ENCODE results near the gene FCRL6. TPM values are rescaled to one million over a fixed set of nuclear protein-coding genes. Genes with fewer than 3 reads are reported as not detected.

FCRL6 gene
- total and polyA plus RNA-seq, 2 donors (not counting 3 experiments of a cell fraction or from before 2014, with no cell fraction given): 0.06 TPM; not detected in 1

DNA sequence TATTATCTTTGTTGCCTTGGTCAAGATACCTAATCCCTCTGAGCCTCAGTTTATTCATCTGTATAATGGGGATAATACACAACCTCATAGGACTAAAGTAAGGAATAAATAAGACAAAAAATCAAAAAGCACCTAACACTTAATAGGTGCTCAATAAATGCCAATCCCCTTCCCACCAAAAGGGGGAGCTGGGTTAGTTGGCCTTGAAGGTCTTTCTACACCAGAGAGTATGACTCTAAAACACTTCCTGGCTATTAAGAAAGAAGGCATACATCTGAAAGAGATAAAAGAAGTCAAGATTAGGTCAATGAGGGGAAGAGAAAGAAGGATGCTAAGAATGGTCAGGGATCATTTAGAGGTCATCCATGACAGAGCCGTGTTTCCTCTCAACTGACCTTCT, 49.2 kb downstream of the FCRL6 start:
- no peak overlapping the region for H3K4me2 ChIP-seq (ENCODE audit: insufficient read depth, low read length)
- dilution Hi-C loops (cut with MboI; ENCODE audit: extremely low pct_ligation_motif_present, low sequenced_read_pairs) (no loop called here), intact Hi-C loops (cut with micrococcal nuclease) (no loop called here)
- H3K4me1 ChIP-seq (ENCODE audit: control insufficient read depth, extremely low read depth, insufficient read depth, low read length): peaks cover 18% of the 10 kb centered on the region
- DNase-seq (ENCODE audit: low read depth, low spot score) (no peak), FAIRE-seq (no peak)
- H3K27ac ChIP-seq (ENCODE audit: insufficient read depth, low read depth, low read length): no peak overlapping the region
- H3K79me2 ChIP-seq (ENCODE audit: control insufficient read depth, insufficient read depth, low read length): no peaks in the 10 kb centered on the region
- H3K9me3 ChIP-seq (replicated peaks; ENCODE audit: control insufficient read depth, insufficient read depth, low read length): no peaks in the 10 kb centered on the region
- no TSS peak for BruUV-seq (replicated peaks)
- ChIA-PET POLR2A (interaction anchor here (1.1 kb wide), 1 partner anchor 38 kb away, joined by 3 read pairs; no protein-coding TSS in a partner anchor), CTCF (interaction anchor here (0.9 to 5.9 kb wide), 5 partner anchors 9 to 53 kb away, joined by 3 to 32 read pairs (median 5); no protein-coding TSS in a partner anchor)
- no peak overlapping the region for H3K9ac ChIP-seq (replicated peaks; ENCODE audit: extremely low read depth, insufficient read depth, low read length)
- H2AFZ ChIP-seq (ENCODE audit: low read depth, low read length): no peak overlapping the region
- H3K9me1 ChIP-seq (replicated peaks; ENCODE audit: control insufficient read depth, extremely low read depth, insufficient read depth, low read length): no peaks in the 10 kb centered on the region
- no peak overlapping the region for H3K4me3 ChIP-seq (replicated peaks in 1 of 3; ENCODE audit: insufficient read depth in 1 of 3, low read depth in 1 of 3, low read length in 3 of 3)
- no peaks in the 10 kb centered on the region for H3K36me3 ChIP-seq (ENCODE audit: control insufficient read depth in 2 of 2, extremely low read depth in 1 of 2, insufficient read depth in 2 of 2, low read length in 2 of 2)
- TF ChIP-seq MAX (IDR thresholded peaks at IDR 0.05; ENCODE audit: insufficient read depth, insufficient read length) (no peak), FOS (IDR thresholded peaks at IDR 0.05; ENCODE audit: borderline replicate concordance, insufficient read depth, low read length) (no peak), POLR2AphosphoS5 (IDR thresholded peaks at IDR 0.05; ENCODE audit: insufficient read depth, low read depth, low read length) (no peak), POLR2A (IDR thresholded peaks at IDR 0.05; ENCODE audit: low read depth, low read length) (no peak), JUN (IDR thresholded peaks at IDR 0.05; ENCODE audit: borderline replicate concordance, insufficient read depth, insufficient read length, low read depth) (no peak)
- no peaks in the 10 kb centered on the region for H4K20me1 ChIP-seq (replicated peaks; ENCODE audit: control insufficient read depth, extremely low read depth, insufficient read depth, low read length)
- H3K27me3 ChIP-seq (ENCODE audit: control insufficient read depth in 2 of 2, insufficient read depth in 2 of 2, low read length in 2 of 2): no peaks in the 10 kb centered on the region

DNA sequence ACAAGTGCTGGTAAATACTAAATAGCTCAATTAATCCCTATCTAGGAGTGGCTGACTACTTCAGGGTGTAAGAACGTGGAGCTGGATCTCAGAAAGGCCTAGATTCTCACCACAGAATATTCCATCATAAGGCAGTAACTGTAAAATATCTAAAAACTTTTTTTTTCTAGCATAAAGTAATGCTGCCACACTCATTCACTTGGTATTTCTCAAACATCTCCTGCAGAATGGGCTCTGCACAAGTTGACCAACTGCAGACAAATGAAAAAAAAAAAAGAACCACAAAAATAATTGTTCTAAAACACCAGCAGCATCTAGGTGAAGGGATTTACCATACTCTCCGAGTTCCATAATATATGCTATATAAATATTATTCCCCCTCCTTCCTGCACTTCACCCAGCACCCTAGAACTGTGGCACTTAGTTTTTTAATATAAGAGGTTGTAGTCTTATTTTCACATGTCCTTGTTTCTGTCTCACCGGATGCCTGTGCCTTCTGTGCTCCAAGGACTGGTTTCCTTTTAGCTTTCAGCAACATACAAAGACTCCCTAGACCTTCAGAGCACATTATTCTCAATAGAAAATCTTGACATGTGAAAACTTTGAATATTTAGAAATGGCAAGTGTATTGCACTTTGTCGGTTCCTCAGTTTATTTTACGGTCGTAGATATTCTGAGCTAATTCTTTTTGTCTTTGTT, 51.4 kb downstream of the FCRL6 start:
- Histone ChIP-seq H2AFZ (ENCODE audit: low read depth, low read length) (no peak overlapping the region), H3K9ac (replicated peaks; ENCODE audit: extremely low read depth, insufficient read depth, low read length) (peak overlapping the region; percentile 71), H3K4me2 (ENCODE audit: insufficient read depth, low read length) (peak overlapping the region; percentile 85), H3K4me1 (ENCODE audit: control insufficient read depth, extremely low read depth, insufficient read depth, low read length) (peaks cover 18% of the 10 kb centered on the region), H3K4me3 (replicated peaks in 1 of 3; ENCODE audit: insufficient read depth in 1 of 3, low read depth in 1 of 3, low read length in 3 of 3) (peak overlapping the region in 2 of 3 experiments; percentile 54 to 57), H3K27ac (ENCODE audit: insufficient read depth, low read depth, low read length) (no peak overlapping the region), H3K9me3 (replicated peaks; ENCODE audit: control insufficient read depth, insufficient read depth, low read length) (no peaks in the 10 kb centered on the region), H3K9me1 (replicated peaks; ENCODE audit: control insufficient read depth, extremely low read depth, insufficient read depth, low read length) (no peaks in the 10 kb centered on the region), H3K79me2 (ENCODE audit: control insufficient read depth, insufficient read depth, low read length) (no peaks in the 10 kb centered on the region), H4K20me1 (replicated peaks; ENCODE audit: control insufficient read depth, extremely low read depth, insufficient read depth, low read length) (no peaks in the 10 kb centered on the region), H3K27me3 (ENCODE audit: control insufficient read depth in 2 of 2, insufficient read depth in 2 of 2, low read length in 2 of 2) (no peaks in the 10 kb centered on the region), H3K36me3 (ENCODE audit: control insufficient read depth in 2 of 2, extremely low read depth in 1 of 2, insufficient read depth in 2 of 2, low read length in 2 of 2) (no peaks in the 10 kb centered on the region)
- FAIRE-seq: peak; percentile 44
- ChIA-PET CTCF (interaction anchor here (0.7 to 5.9 kb wide), 8 partner anchors 14 to 154 kb away, joined by 3 to 32 read pairs (median 4); no protein-coding TSS in a partner anchor), POLR2A (interaction anchor here (0.8 kb wide), 1 partner anchor 36 kb away, joined by 3 read pairs; no protein-coding TSS in a partner anchor)
- dilution Hi-C loops (cut with MboI; ENCODE audit: extremely low pct_ligation_motif_present, low sequenced_read_pairs) (no loop called here), intact Hi-C loops (cut with micrococcal nuclease) (loop anchor here (1.0 to 2.0 kb wide), 3 partner anchors 29 to 54 kb away; no protein-coding TSS in a partner anchor)
- TF ChIP-seq POLR2AphosphoS5 (IDR thresholded peaks at IDR 0.05; ENCODE audit: insufficient read depth, low read depth, low read length): no peak
- no peak for TF ChIP-seq EZH2 (IDR thresholded peaks at IDR 0.05; ENCODE audit: borderline replicate concordance, low read depth, low read length, severe bottlenecking)
- TF ChIP-seq POLR2A (IDR thresholded peaks at IDR 0.05; ENCODE audit: low read depth, low read length): no peak
- no peak for TF ChIP-seq GATA2 (IDR thresholded peaks at IDR 0.05; ENCODE audit: insufficient read depth, insufficient read length, low read depth, low read length)
- no peak for TF ChIP-seq CTCF (IDR thresholded peaks at IDR 0.05; ENCODE audit: extremely low read depth in 1 of 2, insufficient read depth in 1 of 2, low read depth in 1 of 2, low read length in 2 of 2)
- TF ChIP-seq MYC (IDR thresholded peaks at IDR 0.05; ENCODE audit: low read depth, low read length): no peak
- TF ChIP-seq MAX (IDR thresholded peaks at IDR 0.05; ENCODE audit: insufficient read depth, insufficient read length): no peak
- no peak for TF ChIP-seq JUN (IDR thresholded peaks at IDR 0.05; ENCODE audit: borderline replicate concordance, insufficient read depth, insufficient read length, low read depth)
- TF ChIP-seq FOS (IDR thresholded peaks at IDR 0.05; ENCODE audit: borderline replicate concordance, insufficient read depth, low read length): no peak
- no TSS peak for BruUV-seq (replicated peaks)
- peak; percentile 70 for DNase-seq (ENCODE audit: low read depth, low spot score)
